ENCODE measurements around the gene KCNAB1.
"Not testable (repeated sequence)": the region's sequence is repeated elsewhere in the genome, so short reads cannot be mapped to it uniquely, and the experiment has no call there.

The KCNAB1 gene

GRCh38 chr3:156271508-156271907, 151.1 kb downstream of the KCNAB1 start:
- no peak for DNase-seq (ENCODE audit: low read depth in 2 of 2)

GRCh38 chr3:156271995-156272719, 151.8 kb downstream of the KCNAB1 start:
- no peak for DNase-seq (ENCODE audit: low read depth in 2 of 2)

- DNase-seq (ENCODE audit: low read depth in 2 of 2), result no peak
These were observed 152.8 kb downstream of the KCNAB1 start for GRCh38 chr3:156273111-156273694.

GRCh38 chr3:156274791-156275190, 154.4 kb downstream of the KCNAB1 start:
- no peak for DNase-seq (ENCODE audit: low read depth in 2 of 2)

GRCh38 chr3:156284637-156285036, 164.3 kb downstream of the KCNAB1 start:
- DNase-seq (ENCODE audit: low read depth in 2 of 2), result not testable (repeated sequence)

GRCh38 chr3:156285626-156286025, 165.2 kb downstream of the KCNAB1 start:
- no peak for DNase-seq (ENCODE audit: low read depth in 2 of 2)

- no peak for DNase-seq (ENCODE audit: low read depth in 2 of 2)
These were observed 170.5 kb downstream of the KCNAB1 start for GRCh38 chr3:156290924-156291271.

GRCh38 chr3:156291272-156292123, 171.1 kb downstream of the KCNAB1 start:
- no peak for DNase-seq (ENCODE audit: low read depth in 2 of 2)

- no peak for DNase-seq (ENCODE audit: low read depth in 2 of 2)
These were observed 173.2 kb downstream of the KCNAB1 start for GRCh38 chr3:156293566-156293965.

GRCh38 chr3:156297582-156297981, 177.2 kb downstream of the KCNAB1 start:
- DNase-seq (ENCODE audit: low read depth in 2 of 2), result no peak

GRCh38 chr3:156298014-156298413, 177.6 kb downstream of the KCNAB1 start:
- DNase-seq (ENCODE audit: low read depth in 2 of 2), result no peak

GRCh38 chr3:156298938-156299337, 178.6 kb downstream of the KCNAB1 start:
- DNase-seq (ENCODE audit: low read depth in 2 of 2), result no peak

- DNase-seq (ENCODE audit: low read depth in 2 of 2), result no peak
These were observed 179.2 kb downstream of the KCNAB1 start for GRCh38 chr3:156299569-156299968.

- DNase-seq (ENCODE audit: low read depth in 2 of 2), result no peak
These were observed 180.0 kb downstream of the KCNAB1 start for GRCh38 chr3:156300371-156300770.

GRCh38 chr3:156300929-156301840, 180.8 kb downstream of the KCNAB1 start:
- DNase-seq (ENCODE audit: low read depth in 2 of 2), result no peak

- DNase-seq (ENCODE audit: low read depth in 2 of 2), result no peak
These were observed 182.8 kb downstream of the KCNAB1 start for GRCh38 chr3:156303001-156303707.

- no peak for DNase-seq (ENCODE audit: low read depth in 2 of 2)
These were observed 184.0 kb downstream of the KCNAB1 start for GRCh38 chr3:156304406-156304805.

- no peak for DNase-seq (ENCODE audit: low read depth in 2 of 2)
These were observed 185.3 kb downstream of the KCNAB1 start for GRCh38 chr3:156305672-156306071.

GRCh38 chr3:156307704-156308103, 187.3 kb downstream of the KCNAB1 start:
- no peak for DNase-seq (ENCODE audit: low read depth in 2 of 2)

- DNase-seq (ENCODE audit: low read depth in 2 of 2), result no peak
These were observed 191.1 kb downstream of the KCNAB1 start for GRCh38 chr3:156311431-156311830.

- DNase-seq (ENCODE audit: low read depth in 2 of 2), result no peak
These were observed 191.6 kb downstream of the KCNAB1 start for GRCh38 chr3:156311930-156312329.
